Left renal pelvis (tissue), 4 donors: ENCODE data around the gene THAP9. TPM values are rescaled to one million over a fixed set of nuclear protein-coding genes. Genes with fewer than 3 reads are reported as not detected.
"Not testable (repeated sequence)": the region's sequence is repeated elsewhere in the genome, so short reads cannot be mapped to it uniquely, and the experiment has no call there.

Experiments used
- DNase-seq, 4 donors: peaks; one replicate each; pipeline ENCODE4 v3.0.0-alpha.2; 2013; ENCODE audit warnings: low read depth in 4 of 4, low spot score in 3 of 4
- polyA plus RNA-seq, 4 donors: library from polyadenylated mRNA; unstranded; fragments of 120-200 nt; gene quantifications; one replicate each; pipeline ENCODE4 v1.2.1, GENCODE V29; 2013; ENCODE audit not compliant: insufficient read length in 4 of 4

Gene THAP9
- polyA plus RNA-seq, result 10 to 100 TPM in 3 of 4 donors, 1 to 10 TPM in 1; 6.8 to 12.0 (median 11.2) TPM

GRCh38 chr4:82900411-82901182 lies at the start of gene THAP9:
Gene THAP9 (plus strand): TSS chr4:82900735. CDS start chr4:82900803, 68 bp downstream.
- peak; percentile 95 to 98 (median 96) for DNase-seq

GRCh38 chr4:82851318-82851717 lies 49.2 kb upstream of the THAP9 start:
- DNase-seq, result no peak

GRCh38 chr4:82851885-82852750 lies 48.4 kb upstream of the THAP9 start:
- DNase-seq, result no peak

- no peak for DNase-seq
Measured at GRCh38 chr4:82852751-82853285, 47.7 kb upstream of the THAP9 start.

- not testable (repeated sequence) for DNase-seq
Measured at GRCh38 chr4:82860487-82860886, 40.0 kb upstream of the THAP9 start.

- no peak for DNase-seq
Measured at GRCh38 chr4:82861529-82861928, 39.0 kb upstream of the THAP9 start.

- DNase-seq, result no peak
Measured at GRCh38 chr4:82864336-82864979, 36.1 kb upstream of the THAP9 start.

GRCh38 chr4:82865592-82865991 lies 34.9 kb upstream of the THAP9 start:
- DNase-seq, result no peak

GRCh38 chr4:82866033-82866432 lies 34.5 kb upstream of the THAP9 start:
- not testable (repeated sequence) for DNase-seq

- DNase-seq, result no peak
Measured at GRCh38 chr4:82866706-82867385, 33.7 kb upstream of the THAP9 start.

GRCh38 chr4:82868572-82868971 lies 32.0 kb upstream of the THAP9 start:
- DNase-seq, result no peak

- DNase-seq, result no peak
Measured at GRCh38 chr4:82885410-82885809, 15.1 kb upstream of the THAP9 start.

GRCh38 chr4:82886147-82886942 lies 14.2 kb upstream of the THAP9 start:
- no peak for DNase-seq

GRCh38 chr4:82889287-82889686 lies 11.2 kb upstream of the THAP9 start:
- DNase-seq, result no peak

- DNase-seq, result peak in 1 of 4 donors; percentile 47
Measured at GRCh38 chr4:82890528-82890900, 10.0 kb upstream of the THAP9 start.

GRCh38 chr4:82890901-82891706 lies 9.4 kb upstream of the THAP9 start, which contains the start of gene SEC31A:
Gene SEC31A (minus strand): TSS chr4:82891153. CDS start chr4:82881936, 9,217 bp downstream.
- DNase-seq, result peak; percentile 81 to 86 (median 83)

GRCh38 chr4:82891707-82892466 lies 8.6 kb upstream of the THAP9 start:
- no peak for DNase-seq

GRCh38 chr4:82892467-82892802 lies 8.1 kb upstream of the THAP9 start:
- DNase-seq, result no peak
